ENCODE data around the gene VSIG10L.

DNA sequence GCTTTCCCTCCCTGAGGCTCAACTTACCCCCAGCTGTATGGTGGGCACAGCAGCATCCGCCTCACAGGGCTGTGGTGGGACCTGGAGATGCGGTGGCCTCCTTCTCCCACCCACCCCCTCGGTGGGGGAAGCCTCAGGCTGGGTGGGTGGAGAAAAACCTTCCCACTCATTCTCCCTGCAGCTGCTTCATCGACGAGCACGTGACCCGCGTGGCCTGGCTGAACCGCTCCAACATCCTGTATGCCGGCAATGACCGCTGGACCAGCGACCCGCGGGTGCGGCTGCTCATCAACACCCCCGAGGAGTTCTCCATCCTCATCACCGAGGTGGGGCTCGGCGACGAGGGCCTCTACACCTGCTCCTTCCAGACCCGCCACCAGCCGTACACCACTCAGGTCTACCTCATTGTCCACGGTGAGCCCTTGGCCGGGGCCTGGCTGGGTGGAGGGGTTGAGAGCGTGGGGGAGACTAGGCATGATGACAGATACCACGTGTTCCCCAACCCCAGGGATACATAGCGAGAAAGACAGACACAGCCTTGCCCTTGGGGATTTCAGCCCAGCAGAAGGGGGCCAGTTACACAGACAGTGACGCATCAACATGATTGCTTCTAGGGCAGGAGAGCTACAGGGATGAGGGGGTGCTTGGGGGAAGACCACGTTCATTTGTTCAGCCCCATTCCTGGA is 18.3 kb downstream of the VSIG10L start:
- TF ChIP-seq, protein P1, sequence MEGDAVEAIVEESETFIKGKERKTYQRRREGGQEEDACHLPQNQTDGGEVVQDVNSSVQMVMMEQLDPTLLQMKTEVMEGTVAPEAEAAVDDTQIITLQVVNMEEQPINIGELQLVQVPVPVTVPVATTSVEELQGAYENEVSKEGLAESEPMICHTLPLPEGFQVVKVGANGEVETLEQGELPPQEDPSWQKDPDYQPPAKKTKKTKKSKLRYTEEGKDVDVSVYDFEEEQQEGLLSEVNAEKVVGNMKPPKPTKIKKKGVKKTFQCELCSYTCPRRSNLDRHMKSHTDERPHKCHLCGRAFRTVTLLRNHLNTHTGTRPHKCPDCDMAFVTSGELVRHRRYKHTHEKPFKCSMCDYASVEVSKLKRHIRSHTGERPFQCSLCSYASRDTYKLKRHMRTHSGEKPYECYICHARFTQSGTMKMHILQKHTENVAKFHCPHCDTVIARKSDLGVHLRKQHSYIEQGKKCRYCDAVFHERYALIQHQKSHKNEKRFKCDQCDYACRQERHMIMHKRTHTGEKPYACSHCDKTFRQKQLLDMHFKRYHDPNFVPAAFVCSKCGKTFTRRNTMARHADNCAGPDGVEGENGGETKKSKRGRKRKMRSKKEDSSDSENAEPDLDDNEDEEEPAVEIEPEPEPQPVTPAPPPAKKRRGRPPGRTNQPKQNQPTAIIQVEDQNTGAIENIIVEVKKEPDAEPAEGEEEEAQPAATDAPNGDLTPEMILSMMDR (IDR thresholded peaks at IDR 0.05) = no peak
- TF ChIP-seq TCF7L2 (IDR thresholded peaks at IDR 0.05; ENCODE audit: low read depth, low read length) (no peak), POLR2AphosphoS5 (IDR thresholded peaks at IDR 0.05; ENCODE audit: low read depth, low read length) (no peak), SIN3A (IDR thresholded peaks at IDR 0.05; ENCODE audit: borderline replicate concordance, insufficient read depth, low read depth, low read length) (no peak)

Measured in Panc1 (cell line).